GM18499 (cell line): ENCODE results near the gene MTHFD2.

ENCODE experiments used
- ATAC-seq: cut with Tn5 transposase; IDR thresholded peaks from one replicate; pipeline ENCODE4 v1.9.1; 2021; ENCODE audit warnings: moderate number of reproducible peaks; ENCODE audit not compliant: insufficient read depth, unreplicated experiment

MTHFD2 gene

GRCh38 chr2:74259733-74260132 lies 61.3 kb downstream of the MTHFD2 start:
- no peak for ATAC-seq

GRCh38 chr2:74260495-74260894 lies 62.1 kb downstream of the MTHFD2 start:
- no peak for ATAC-seq

- no peak for ATAC-seq
Observed at GRCh38 chr2:74261204-74261864, 62.9 kb downstream of the MTHFD2 start.

GRCh38 chr2:74262681-74263080 lies 64.3 kb downstream of the MTHFD2 start:
- ATAC-seq: no peak

GRCh38 chr2:74264281-74264680 lies 65.9 kb downstream of the MTHFD2 start:
- no peak for ATAC-seq

GRCh38 chr2:74267068-74267467 lies 68.7 kb downstream of the MTHFD2 start:
- no peak for ATAC-seq
